ENCODE measurements around the gene MEIG1.

DNA sequence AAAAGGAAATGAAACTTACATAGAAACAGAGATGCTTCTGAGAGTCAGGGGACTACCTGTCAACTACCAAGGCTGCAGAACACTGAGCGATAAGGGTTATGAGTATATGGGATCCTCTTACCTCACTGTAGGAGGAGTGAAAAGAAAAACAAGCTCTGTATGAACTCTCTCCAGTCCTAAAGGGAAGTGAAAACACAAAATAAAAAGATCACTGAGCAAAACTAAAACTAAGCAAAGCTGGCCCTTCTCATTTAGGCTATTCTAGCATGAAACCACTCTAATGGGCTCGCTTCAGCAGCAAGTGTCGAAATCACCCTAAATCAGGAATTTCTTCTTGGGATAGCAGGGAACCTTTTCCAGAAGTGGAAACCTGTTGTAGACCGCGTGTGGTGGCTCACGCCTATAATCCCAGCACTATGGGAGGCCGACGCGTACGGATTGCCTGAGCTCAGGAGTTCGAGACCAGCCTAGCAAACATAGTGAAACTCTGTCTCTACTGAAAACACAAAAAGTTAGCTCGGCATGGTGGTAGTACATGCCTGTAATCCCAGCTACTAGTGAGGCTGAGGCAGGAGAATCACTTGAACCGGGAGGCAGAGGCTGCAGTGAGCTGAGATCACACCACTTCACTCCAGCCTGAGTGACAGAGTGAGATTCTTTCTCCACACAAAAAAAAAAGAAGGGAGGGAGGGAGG lies 32.3 kb upstream of the MEIG1 start:
- TF ChIP-seq, protein P1, sequence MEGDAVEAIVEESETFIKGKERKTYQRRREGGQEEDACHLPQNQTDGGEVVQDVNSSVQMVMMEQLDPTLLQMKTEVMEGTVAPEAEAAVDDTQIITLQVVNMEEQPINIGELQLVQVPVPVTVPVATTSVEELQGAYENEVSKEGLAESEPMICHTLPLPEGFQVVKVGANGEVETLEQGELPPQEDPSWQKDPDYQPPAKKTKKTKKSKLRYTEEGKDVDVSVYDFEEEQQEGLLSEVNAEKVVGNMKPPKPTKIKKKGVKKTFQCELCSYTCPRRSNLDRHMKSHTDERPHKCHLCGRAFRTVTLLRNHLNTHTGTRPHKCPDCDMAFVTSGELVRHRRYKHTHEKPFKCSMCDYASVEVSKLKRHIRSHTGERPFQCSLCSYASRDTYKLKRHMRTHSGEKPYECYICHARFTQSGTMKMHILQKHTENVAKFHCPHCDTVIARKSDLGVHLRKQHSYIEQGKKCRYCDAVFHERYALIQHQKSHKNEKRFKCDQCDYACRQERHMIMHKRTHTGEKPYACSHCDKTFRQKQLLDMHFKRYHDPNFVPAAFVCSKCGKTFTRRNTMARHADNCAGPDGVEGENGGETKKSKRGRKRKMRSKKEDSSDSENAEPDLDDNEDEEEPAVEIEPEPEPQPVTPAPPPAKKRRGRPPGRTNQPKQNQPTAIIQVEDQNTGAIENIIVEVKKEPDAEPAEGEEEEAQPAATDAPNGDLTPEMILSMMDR (IDR thresholded peaks at IDR 0.05): no peak
- TF ChIP-seq EP300 (IDR thresholded peaks at IDR 0.05): no peak
